ENCODE measurements around the gene PIEZO1. TPM values are rescaled to one million over a fixed set of nuclear protein-coding genes. Genes with fewer than 3 reads are reported as not detected.

Gene PIEZO1
- polyA plus RNA-seq, 4 donors = 25.6 to 55.5 (median 32.9) TPM

DNA sequence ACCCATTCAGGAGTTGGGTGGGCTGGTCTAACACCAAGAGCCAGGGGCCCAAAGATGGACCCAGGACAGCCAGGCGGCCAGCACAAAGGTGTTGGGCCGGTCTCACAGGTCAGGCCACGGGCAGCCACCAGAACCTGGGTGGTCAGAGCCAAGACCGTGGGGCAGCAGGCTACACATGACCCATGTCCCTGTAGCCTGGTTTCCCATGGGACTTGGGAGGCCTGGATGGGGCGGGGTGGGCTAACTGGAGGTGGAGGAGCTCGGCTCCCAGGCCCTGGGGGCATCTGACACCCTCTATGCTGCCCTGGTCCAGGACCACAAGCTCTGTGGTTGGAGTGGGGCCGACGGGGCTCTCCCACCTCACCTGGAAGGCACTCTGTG lies 61.5 kb downstream of the PIEZO1 start:
- no peak for DNase-seq (ENCODE audit: low read depth in 4 of 4, low spot score in 3 of 4)

DNA sequence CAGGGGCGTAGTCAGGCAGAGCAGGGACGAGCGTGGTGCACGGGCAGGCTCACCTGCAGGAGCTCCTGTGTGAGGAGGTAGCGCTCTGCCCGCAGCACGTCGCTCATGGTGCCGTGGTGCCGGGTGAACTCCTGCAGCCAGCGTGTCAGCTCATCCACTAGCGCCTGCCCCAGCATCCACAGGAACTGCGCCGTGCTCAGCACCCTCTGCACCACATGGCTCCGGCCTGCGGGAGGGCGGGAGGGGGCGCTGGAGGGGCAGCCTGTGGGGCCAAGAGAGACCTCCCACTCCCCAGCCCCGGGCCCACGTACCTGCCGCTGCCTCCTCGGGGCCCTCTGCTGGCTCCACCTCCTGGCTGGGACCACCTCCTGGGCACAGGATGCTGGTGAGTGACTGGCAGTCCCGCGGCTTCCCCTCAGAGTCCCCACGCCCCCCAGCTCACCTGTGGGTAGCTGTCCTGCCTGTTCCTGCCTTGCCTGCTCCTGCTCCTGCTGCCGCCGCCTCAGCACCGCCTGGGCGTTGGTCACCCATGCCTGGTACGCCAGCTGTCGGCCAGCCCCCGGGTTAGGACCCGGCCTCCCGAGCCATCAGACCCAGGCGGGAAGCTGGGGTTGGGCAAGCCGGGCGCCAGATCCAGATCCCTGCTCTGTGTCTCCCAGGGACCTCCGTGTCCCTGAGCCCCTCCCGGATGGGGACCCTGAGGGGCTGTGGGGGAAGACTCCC lies 62.1 kb downstream of the PIEZO1 start:
- no peak for DNase-seq (ENCODE audit: low read depth in 4 of 4, low spot score in 3 of 4)

GRCh38 chr16:88721815-88722755 lies 62.9 kb downstream of the PIEZO1 start:
- DNase-seq (ENCODE audit: low read depth in 4 of 4, low spot score in 3 of 4) = no peak

DNA sequence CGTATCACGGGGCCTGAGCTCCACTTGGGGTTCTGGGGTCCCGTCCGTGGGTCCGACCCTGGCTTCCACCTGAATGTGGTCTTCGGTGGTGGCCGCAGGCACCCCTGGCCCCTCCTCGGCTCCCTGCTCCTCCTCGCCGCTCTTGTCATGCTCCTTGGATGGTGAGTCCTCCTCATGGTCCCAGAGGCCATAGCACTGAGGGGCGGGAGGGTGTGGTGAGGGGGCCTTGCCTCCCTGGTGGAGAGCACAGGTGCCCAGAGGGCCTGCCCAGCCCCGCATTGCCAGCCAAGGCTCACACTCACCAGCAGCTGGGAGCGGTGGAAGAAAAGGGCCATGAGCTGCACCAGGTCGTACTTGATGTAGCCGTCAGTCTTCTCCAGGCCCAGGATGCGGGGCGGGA lies 63.8 kb downstream of the PIEZO1 start:
- no peak for DNase-seq (ENCODE audit: low read depth in 4 of 4, low spot score in 3 of 4)

DNA sequence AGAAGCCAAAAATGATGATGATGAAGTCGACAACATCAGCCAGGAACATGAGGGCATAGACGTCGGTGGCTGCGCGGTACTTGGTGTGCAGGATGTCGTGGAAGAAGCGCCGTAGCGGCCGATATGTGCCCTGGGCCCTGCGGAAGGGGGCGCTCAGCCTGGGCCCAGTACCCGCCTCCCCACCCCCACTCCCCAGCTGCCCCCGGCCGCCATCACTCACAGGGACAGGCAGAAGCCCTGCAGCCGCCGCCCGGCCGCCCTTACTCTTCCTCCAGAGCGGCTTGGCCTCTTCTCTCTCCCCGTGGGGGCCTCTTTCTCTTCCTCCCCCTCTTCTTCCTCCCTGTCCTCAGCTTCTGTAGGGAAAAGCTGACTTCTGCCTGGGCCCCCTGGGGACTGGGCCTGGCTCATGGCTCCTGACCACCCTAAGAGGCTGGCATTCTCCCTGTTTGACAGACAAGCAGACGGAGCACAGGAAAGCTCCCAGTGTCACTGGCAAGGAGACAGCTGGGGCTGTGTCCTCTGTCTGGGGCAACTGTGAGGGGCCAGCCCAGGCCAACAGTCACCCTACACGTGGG lies 64.5 kb downstream of the PIEZO1 start:
- no peak for DNase-seq (ENCODE audit: low read depth in 4 of 4, low spot score in 3 of 4)

DNA sequence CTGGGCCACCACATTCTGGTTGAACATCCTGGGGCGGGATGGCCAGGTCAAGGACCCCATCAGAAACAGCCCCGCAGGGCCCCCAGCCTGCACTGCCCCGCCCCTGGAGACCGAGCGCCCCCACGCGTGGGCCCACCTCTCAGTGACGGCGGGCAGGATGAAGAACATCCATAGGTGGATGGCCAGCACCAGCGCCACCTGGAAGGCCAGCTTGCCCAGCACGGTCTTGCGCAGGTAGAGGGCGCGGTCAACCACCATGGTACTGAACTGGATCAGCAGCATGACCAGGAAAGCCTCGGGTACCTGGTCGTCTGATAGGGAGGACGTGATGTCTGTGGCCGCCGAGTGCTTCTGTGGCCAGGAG lies 65.1 kb downstream of the PIEZO1 start:
- no peak for DNase-seq (ENCODE audit: low read depth in 4 of 4, low spot score in 3 of 4)

GRCh38 chr16:88719267-88719932 lies 65.6 kb downstream of the PIEZO1 start:
- no peak for DNase-seq (ENCODE audit: low read depth in 4 of 4, low spot score in 3 of 4)

- DNase-seq (ENCODE audit: low read depth in 4 of 4, low spot score in 3 of 4) = no peak
These were observed 66.8 kb downstream of the PIEZO1 start for GRCh38 chr16:88718178-88718577.

GRCh38 chr16:88716601-88717001 lies 68.4 kb downstream of the PIEZO1 start:
- no peak for DNase-seq (ENCODE audit: low read depth in 4 of 4, low spot score in 3 of 4)

DNA sequence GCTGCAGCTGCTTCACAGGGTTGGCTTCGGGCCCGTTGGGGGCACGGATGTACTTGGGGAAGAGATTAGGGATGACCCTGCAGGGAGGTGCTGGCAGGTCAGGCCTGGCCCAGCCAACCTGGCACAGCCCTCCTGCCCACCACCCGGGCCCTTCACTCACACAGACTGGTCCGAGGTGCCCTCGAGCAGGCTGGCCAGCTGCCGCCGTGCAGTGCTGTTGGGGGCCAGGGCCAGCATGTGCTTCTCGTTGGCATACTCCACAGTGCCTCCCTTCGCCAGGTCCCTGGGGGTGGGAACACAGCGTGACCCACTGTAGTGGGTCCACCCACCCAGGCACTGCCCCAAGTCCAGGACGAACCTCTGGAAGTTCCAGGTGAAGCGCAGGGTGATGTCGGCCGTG lies 68.8 kb downstream of the PIEZO1 start:
- no peak for DNase-seq (ENCODE audit: low read depth in 4 of 4, low spot score in 3 of 4)

DNA sequence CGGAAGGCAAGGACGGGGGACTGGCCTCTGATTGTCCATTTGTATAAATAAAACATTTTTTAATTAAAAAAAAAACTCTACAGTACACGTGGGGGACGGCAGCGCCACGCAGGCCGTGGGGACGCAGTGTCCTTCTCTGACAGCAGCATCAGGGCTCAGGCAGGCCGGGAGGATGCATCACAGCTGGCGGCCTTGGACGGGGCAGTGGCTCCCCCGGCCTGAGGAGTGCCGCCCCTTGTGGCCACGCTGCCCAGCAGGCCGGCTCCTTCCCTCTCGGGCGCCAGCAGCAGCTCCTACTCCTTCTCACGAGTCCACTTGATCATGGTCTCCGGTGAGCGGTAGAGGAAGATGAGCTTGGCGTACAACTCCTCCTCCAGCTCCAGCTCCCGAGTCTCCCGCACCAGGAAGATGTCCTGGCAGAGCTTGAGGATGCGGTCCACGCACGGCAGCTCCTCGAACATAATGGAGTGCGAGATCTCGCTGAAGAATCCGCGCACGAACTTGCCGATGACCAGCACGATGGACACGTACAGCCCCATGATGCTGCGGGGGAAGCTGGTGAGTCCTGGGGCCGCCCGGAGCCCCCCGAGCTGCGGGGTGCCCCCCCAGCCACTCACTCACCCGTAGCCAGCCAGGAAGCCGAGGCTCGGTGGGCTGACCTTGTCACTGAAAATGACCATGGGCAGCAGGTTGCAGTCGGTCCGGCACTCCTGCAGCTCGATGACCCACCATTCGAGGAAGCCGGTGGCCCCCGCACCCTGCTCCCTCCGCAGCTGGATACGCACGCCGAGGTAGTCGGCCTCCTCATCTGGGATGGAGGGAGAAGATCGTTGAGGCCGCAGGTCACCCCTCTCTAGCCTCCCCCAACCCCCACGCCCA lies 69.5 kb downstream of the PIEZO1 start:
- DNase-seq (ENCODE audit: low read depth in 4 of 4, low spot score in 3 of 4) = no peak

GRCh38 chr16:88714420-88715302 lies 70.4 kb downstream of the PIEZO1 start:
- DNase-seq (ENCODE audit: low read depth in 4 of 4, low spot score in 3 of 4) = no peak

GRCh38 chr16:88713568-88714419 lies 71.2 kb downstream of the PIEZO1 start:
- no peak for DNase-seq (ENCODE audit: low read depth in 4 of 4, low spot score in 3 of 4)

DNA sequence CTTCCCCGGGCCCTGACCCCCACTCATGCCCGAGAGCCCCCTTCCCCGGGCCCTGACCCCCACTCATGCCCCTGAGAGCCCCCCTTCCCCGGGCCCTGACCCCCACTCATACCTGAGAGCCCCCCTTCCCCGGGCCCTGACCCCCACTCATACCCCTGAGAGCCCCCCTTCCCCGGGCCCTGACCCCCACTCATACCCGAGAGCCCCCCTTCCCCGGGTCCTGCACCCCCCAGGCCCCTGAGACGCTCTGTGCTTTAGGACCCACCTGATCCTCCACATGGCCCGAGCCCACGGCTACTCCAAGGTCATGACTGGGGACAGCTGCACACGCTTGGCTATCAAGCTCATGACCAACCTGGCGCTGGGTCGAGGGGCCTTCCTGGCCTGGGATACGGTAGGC lies 72.0 kb downstream of the PIEZO1 start:
- no peak for DNase-seq (ENCODE audit: low read depth in 4 of 4, low spot score in 3 of 4)

- no peak for DNase-seq (ENCODE audit: low read depth in 4 of 4, low spot score in 3 of 4)
These were observed 72.5 kb downstream of the PIEZO1 start for GRCh38 chr16:88712362-88712979.

DNA sequence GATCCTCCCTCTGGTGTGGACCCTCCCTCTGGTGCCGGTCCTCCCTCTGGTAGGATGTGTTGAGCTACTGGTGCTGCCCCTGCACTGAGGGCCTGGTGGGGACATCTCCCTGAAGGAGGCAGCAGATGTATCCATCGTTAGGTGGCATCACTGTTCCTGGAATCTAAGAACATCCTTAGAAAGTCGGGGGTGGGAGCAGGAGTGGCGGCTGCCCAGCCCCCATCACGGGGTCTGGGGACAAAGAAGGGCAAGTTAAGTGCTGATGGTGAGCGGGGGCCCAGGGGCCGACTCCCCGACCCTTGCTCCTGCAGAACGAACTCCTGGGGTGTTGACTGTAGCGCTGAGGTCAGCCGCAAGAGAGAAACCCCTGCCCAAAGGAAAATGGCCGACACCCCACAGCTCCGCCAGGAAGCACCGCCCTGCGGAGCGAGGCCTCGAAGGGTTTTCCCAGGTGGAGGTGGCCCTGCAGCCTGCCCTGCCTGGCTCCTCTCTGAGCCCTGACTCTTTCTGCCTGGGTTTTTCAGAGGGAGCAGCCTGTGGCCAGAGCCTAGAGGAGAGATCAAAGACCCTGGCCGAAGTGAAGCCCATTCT lies 73.2 kb downstream of the PIEZO1 start:
- DNase-seq (ENCODE audit: low read depth in 4 of 4, low spot score in 3 of 4) = no peak

- no peak for DNase-seq (ENCODE audit: low read depth in 4 of 4, low spot score in 3 of 4)
These were observed 74.5 kb downstream of the PIEZO1 start for GRCh38 chr16:88710556-88710955.

Measured in right renal pelvis (tissue), 4 donors.